IPS DF 6.9 (cell line): ENCODE results near the gene SEPTIN1.

Experiments
- DNase-seq: peaks from one replicate; pipeline ENCODE4 v3.0.0-alpha.2; 2013; ENCODE audit warnings: low read depth, low spot score
- H3K27ac ChIP-seq: one replicate; pipeline ENCODE4 v1.5.1; 2013; ENCODE audit warnings: low read length, control low read depth
- H3K27me3 ChIP-seq: 2 replicates; pipeline ENCODE4 v1.6.1; 2013; ENCODE audit warnings: mild to moderate bottlenecking, low read length; ENCODE audit not compliant: control insufficient read depth, insufficient read depth
- H3K36me3 ChIP-seq: 2 replicates; pipeline ENCODE4 v1.6.1; 2013; ENCODE audit warnings: low read length; ENCODE audit not compliant: control insufficient read depth, insufficient read depth
- H3K4me1 ChIP-seq: 2 replicates; pipeline ENCODE4 v1.6.1; 2013; ENCODE audit warnings: low read length; ENCODE audit not compliant: control insufficient read depth, insufficient read depth
- H3K4me3 ChIP-seq: 2 replicates; pipeline ENCODE4 v1.5.1; 2013; ENCODE audit warnings: mild to moderate bottlenecking, low read length
- H3K9me3 ChIP-seq: 2 replicates; pipeline ENCODE4 v1.6.1; 2013; ENCODE audit warnings: low read length, inconsistent platforms; ENCODE audit not compliant: control insufficient read depth, insufficient read depth
- WGBS: extraction: QIAGEN DNeasy Blood & Tissue Kit; methylation state at CpG from one replicate; pipeline ENCODE4 v1.1.7; 2013; ENCODE audit warnings: mixed read lengths, missing lambda C conversion rate; ENCODE audit not compliant: insufficient read length, insufficient coverage; 5-methylcytosine and 5-hydroxymethylcytosine counted together

The SEPTIN1 gene

GRCh38 chr16:30357085-30357714 lies 25.2 kb downstream of the SEPTIN1 start:
- Histone ChIP-seq H3K27ac (no peak overlapping the region), H3K36me3 (peaks cover 24% of the 10 kb centered on the region), H3K27me3 (no peaks in the 10 kb centered on the region), H3K9me3 (no peaks in the 10 kb centered on the region), H3K4me3 (no peak overlapping the region), H3K4me1 (no peaks in the 10 kb centered on the region)
- WGBS: no CpG with 5 or more reads among the region's 5 CpGs
- DNase-seq: no peak

- H3K4me1 ChIP-seq: no peaks in the 10 kb centered on the region
Observed at GRCh38 chr16:30356401-30357084, 25.8 kb downstream of the SEPTIN1 start.

GRCh38 chr16:30355954-30356308 lies 26.4 kb downstream of the SEPTIN1 start:
- WGBS: no CpG with 5 or more reads among the region's 7 CpGs
- Histone ChIP-seq H3K4me1 (no peaks in the 10 kb centered on the region), H3K36me3 (peaks cover 32% of the 10 kb centered on the region), H3K27ac (no peak overlapping the region), H3K9me3 (no peaks in the 10 kb centered on the region), H3K27me3 (no peaks in the 10 kb centered on the region), H3K4me3 (peak overlapping the region; percentile 78; the same call in 1 of the 2 replicates)
- no peak for DNase-seq

More at GRCh38 chr16:30356401-30357084, 25.8 kb downstream of the SEPTIN1 start:
- no peak for DNase-seq
- H3K9me3 ChIP-seq: no peaks in the 10 kb centered on the region
- no peak overlapping the region for H3K4me3 ChIP-seq
- no CpG with 5 or more reads among the region's 12 CpGs for WGBS
- no peak overlapping the region for H3K27ac ChIP-seq
- H3K27me3 ChIP-seq: no peaks in the 10 kb centered on the region
- H3K36me3 ChIP-seq: peaks cover 28% of the 10 kb centered on the region

GRCh38 chr16:30355144-30355953 lies 27.0 kb downstream of the SEPTIN1 start, which contains the start of gene CD2BP2:
TSS of gene CD2BP2 (minus strand) at chr16:30355308. CDS start at chr16:30354681, 627 bp downstream.
- Histone ChIP-seq H3K27me3 (no peaks in the 10 kb centered on the region), H3K27ac (no peak within 1 kb of the TSS), H3K4me1 (no peaks in the 10 kb centered on the region), H3K4me3 (peak within 1 kb of the TSS; percentile 78), H3K9me3 (no peaks in the 10 kb centered on the region), H3K36me3 (peaks cover 34% of the 10 kb centered on the region)
- DNase-seq: peak; percentile 96
- WGBS: no CpG with 5 or more reads among the region's 45 CpGs

- peak overlapping the region; percentile 78 for H3K4me3 ChIP-seq
- no peak overlapping the region for H3K27ac ChIP-seq
- peaks cover 34% of the 10 kb centered on the region for H3K36me3 ChIP-seq
- no CpG with 5 or more reads among the region's 36 CpGs for WGBS
- no peaks in the 10 kb centered on the region for H3K9me3 ChIP-seq
- H3K4me1 ChIP-seq: no peaks in the 10 kb centered on the region
- DNase-seq: no peak
- no peaks in the 10 kb centered on the region for H3K27me3 ChIP-seq
Observed at GRCh38 chr16:30354423-30355143, 27.8 kb downstream of the SEPTIN1 start.

DNA sequence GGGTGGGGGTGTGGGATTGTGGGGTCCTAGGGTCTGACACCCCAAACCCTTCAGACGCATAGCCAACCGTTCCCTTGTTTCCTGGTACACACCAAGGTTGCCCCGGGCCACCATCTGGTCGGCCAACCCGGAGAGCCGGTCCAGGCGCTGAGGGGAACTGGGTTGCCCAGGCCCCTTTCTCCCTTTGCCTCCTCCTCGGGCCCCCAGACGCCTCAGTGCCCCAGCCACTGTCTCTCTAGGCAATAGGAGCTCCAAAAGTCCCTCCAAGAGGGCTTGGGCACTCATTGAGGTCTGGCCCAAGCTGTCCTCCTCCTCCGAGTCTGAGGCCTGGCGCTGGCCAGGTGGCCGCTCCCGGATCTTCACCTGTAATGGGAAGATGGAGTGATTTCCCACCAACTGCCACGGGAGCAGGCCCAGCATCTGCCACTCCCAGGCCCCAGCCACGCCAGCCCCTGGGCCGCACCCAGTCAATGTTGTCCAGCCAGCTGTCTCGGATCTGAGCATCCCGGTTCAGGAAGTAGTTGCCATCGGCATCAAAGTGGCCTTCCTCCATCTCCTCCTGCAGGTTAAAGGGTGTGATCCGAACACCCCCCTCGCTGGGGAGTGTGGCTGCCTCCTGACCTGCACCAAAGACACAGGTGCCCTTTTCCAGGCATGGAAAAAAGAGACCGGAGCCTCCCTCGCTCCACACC lies 28.8 kb downstream of the SEPTIN1 start:
- H3K4me3 ChIP-seq: no peak overlapping the region
- no CpG with 5 or more reads among the region's 23 CpGs for WGBS
- H3K27me3 ChIP-seq: no peaks in the 10 kb centered on the region
- H3K36me3 ChIP-seq: peaks cover 31% of the 10 kb centered on the region
- DNase-seq: no peak
- H3K4me1 ChIP-seq: no peaks in the 10 kb centered on the region
- H3K27ac ChIP-seq: no peak overlapping the region
- H3K9me3 ChIP-seq: no peaks in the 10 kb centered on the region

DNA sequence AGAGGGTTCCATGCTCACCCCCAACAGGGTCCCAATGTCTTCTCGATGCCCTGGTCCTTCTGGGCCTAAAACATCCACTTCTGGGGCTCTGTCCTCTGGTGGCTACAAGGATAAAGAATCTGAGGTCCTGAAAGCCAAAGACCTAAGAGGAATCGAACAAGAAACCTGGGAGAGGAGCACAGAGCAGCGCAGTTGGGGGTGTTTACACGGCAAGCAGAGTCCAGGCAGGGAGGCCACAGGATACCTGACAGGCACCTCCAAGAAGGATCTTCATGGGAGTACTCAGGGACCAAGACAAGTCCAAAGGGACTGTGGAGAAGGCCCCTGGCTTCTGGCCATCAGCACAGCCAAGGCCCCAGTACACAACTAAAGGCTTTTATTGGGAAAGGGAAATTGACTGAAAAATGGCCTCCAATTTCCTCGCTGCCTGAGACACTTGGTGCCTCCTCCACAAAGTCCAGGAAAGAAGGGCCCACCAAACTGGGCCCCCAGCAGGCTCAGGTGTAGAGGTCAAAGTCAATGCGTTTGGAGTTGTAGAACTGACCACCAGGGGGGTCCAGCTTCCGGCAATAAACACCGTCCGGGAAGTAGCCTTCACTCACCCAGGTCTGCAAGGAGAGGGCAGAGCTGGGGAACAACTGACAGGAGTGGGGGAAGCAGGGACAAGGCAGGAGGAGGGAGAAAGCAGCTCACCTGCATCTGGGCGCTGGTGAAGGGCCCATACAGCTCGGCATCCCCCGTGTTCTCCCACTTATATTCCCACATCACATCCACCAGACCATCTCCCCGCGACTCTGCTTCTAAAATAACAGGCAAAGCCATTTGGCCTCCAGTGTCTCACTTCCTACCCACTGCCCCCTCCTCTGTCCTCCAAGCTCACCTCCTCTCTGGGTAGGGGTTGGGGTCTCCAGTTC lies 29.6 kb downstream of the SEPTIN1 start:
- no CpG with 5 or more reads among the region's 14 CpGs for WGBS
- Histone ChIP-seq H3K27me3 (no peaks in the 10 kb centered on the region), H3K4me3 (no peak overlapping the region), H3K9me3 (no peaks in the 10 kb centered on the region), H3K4me1 (no peaks in the 10 kb centered on the region), H3K27ac (no peak overlapping the region), H3K36me3 (peaks cover 25% of the 10 kb centered on the region)
- DNase-seq: no peak

GRCh38 chr16:30351586-30352419 lies 30.6 kb downstream of the SEPTIN1 start:
- Histone ChIP-seq H3K27me3 (no peaks in the 10 kb centered on the region), H3K4me3 (no peak overlapping the region), H3K9me3 (no peaks in the 10 kb centered on the region), H3K36me3 (peaks cover 22% of the 10 kb centered on the region), H3K27ac (no peak overlapping the region), H3K4me1 (no peaks in the 10 kb centered on the region)
- no CpG with 5 or more reads among the region's 11 CpGs for WGBS
- no peak for DNase-seq
